GM12878 (cell line): Measurements from ENCODE around the gene PEX16.

ENCODE experiments used
- CREB1 ChIP-seq: IDR thresholded peaks from 2 replicates; pipeline ENCODE4 v1.6.1; 2012; ENCODE audit warnings: low read depth, mild to moderate bottlenecking, inconsistent platforms
- PAX5 ChIP-seq: IDR thresholded peaks from 2 replicates; pipeline ENCODE4 v1.6.1; 2011; ENCODE audit warnings: low read depth, low read length, borderline replicate concordance
- POLR2A ChIP-seq: IDR thresholded peaks from 2 replicates; pipeline ENCODE4 v1.6.1; 2011; ENCODE audit warnings: low read depth, mild to moderate bottlenecking, low read length
- ZNF24 ChIP-seq: fragments of 450-650 bp; IDR thresholded peaks from 2 replicates; pipeline ENCODE4 v1.6.1; 2017; ENCODE audit warnings: antibody characterized with exemption, mild to moderate bottlenecking
- TF ChIP-seq, protein P1 (sequence below): fragments of 450-650 bp; IDR thresholded peaks from 2 replicates; pipeline ENCODE4 v1.6.1; 2014; ENCODE audit warnings: mild to moderate bottlenecking
- TF ChIP-seq, protein P2 (sequence below), 3 experiments: IDR thresholded peaks in 2 of 3; conservative IDR thresholded peaks in 1 of 3; 2 replicates each; pipeline ENCODE4 v1.5.1; 2011; ENCODE audit warnings: low read depth in 3 of 3, low read length in 3 of 3, mild to moderate bottlenecking in 3 of 3, control low read depth in 2 of 3, moderate library complexity in 2 of 3, inconsistent platforms in 1 of 3, mixed read lengths in 1 of 3; ENCODE audit not compliant: control insufficient read depth in 2 of 3, insufficient read depth in 1 of 3; ENCODE audit errors: extremely low read depth in 1 of 3

DNA sequence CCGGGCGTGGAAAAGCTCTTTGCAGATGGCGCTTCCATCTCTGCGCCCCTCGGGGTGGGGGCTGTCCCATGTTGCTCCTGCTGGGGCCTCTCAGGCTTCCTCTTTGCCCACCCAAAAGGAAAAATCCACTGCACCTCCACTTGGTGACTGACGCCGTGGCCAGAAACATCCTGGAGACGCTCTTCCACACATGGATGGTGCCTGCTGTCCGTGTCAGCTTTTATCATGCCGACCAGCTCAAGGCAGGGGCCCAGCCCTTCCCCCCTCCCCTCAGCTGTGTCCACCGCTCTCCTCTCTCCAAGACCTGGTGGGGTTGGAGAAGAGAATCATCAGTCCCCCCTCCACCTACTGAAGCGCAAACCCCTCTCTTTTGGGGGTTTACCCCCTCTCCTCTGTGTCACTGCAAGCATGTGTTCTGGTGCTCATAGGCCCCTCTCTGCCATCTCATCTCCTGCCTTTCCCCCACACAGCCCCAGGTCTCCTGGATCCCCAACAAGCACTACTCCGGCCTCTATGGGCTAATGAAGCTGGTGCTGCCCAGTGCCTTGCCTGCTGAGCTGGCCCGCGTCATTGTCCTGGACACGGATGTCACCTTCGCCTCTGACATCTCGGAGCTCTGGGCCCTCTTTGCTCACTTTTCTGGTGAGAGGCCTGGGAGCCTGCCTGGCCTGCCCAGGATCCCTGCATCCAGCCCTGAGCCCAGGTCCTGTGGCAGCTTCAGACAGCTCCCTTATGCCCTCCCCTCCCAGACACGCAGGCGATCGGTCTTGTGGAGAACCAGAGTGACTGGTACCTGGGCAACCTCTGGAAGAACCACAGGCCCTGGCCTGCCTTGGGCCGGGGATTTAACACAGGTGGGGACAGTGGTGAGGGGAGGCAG, 6.6 kb upstream of the PEX16 start:
- no peak for TF ChIP-seq PAX5
- no peak for TF ChIP-seq POLR2A
- TF ChIP-seq, protein P1, sequence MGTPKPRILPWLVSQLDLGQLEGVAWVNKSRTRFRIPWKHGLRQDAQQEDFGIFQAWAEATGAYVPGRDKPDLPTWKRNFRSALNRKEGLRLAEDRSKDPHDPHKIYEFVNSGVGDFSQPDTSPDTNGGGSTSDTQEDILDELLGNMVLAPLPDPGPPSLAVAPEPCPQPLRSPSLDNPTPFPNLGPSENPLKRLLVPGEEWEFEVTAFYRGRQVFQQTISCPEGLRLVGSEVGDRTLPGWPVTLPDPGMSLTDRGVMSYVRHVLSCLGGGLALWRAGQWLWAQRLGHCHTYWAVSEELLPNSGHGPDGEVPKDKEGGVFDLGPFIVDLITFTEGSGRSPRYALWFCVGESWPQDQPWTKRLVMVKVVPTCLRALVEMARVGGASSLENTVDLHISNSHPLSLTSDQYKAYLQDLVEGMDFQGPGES = no peak
- TF ChIP-seq CREB1 = no peak
- TF ChIP-seq, protein P2, sequence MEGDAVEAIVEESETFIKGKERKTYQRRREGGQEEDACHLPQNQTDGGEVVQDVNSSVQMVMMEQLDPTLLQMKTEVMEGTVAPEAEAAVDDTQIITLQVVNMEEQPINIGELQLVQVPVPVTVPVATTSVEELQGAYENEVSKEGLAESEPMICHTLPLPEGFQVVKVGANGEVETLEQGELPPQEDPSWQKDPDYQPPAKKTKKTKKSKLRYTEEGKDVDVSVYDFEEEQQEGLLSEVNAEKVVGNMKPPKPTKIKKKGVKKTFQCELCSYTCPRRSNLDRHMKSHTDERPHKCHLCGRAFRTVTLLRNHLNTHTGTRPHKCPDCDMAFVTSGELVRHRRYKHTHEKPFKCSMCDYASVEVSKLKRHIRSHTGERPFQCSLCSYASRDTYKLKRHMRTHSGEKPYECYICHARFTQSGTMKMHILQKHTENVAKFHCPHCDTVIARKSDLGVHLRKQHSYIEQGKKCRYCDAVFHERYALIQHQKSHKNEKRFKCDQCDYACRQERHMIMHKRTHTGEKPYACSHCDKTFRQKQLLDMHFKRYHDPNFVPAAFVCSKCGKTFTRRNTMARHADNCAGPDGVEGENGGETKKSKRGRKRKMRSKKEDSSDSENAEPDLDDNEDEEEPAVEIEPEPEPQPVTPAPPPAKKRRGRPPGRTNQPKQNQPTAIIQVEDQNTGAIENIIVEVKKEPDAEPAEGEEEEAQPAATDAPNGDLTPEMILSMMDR (IDR thresholded peaks at IDR 0.05 in 2 of 3, conservative IDR thresholded peaks at IDR 0.05 in 1 of 3; ENCODE audit: control insufficient read depth in 2 of 3, extremely low read depth in 1 of 3, insufficient read depth in 1 of 3, low read depth in 3 of 3, low read length in 3 of 3) = no peak
- TF ChIP-seq ZNF24 = no peak
